Suprapubic skin (tissue), 4 donors: Measurements from ENCODE around the gene NTN1. TPM values are rescaled to one million over a fixed set of nuclear protein-coding genes. Genes with fewer than 3 reads are reported as not detected.

Source experiments
- DNase-seq, 2 donors: peaks; one replicate each; pipeline ENCODE4 v3.0.0-alpha.2; 2019; ENCODE audit warnings: low spot score in 2 of 2
- H3K27ac ChIP-seq: fragments of 200-600 bp; sonication (generic); one replicate; pipeline ENCODE4 v1.5.1; 2019
- H3K27me3 ChIP-seq: fragments of 200-600 bp; sonication (generic); one replicate; pipeline ENCODE4 v1.5.1; 2019
- H3K36me3 ChIP-seq: fragments of 200-600 bp; sonication (generic); one replicate; pipeline ENCODE4 v1.5.1; 2019
- H3K4me1 ChIP-seq: fragments of 200-600 bp; sonication (generic); one replicate; pipeline ENCODE4 v1.5.1; 2019
- H3K4me3 ChIP-seq: fragments of 200-600 bp; sonication (generic); one replicate; pipeline ENCODE4 v1.5.1; 2019; ENCODE audit warnings: mild to moderate bottlenecking
- H3K9me3 ChIP-seq: fragments of 200-600 bp; sonication (generic); one replicate; pipeline ENCODE4 v1.5.1; 2019
- EP300 ChIP-seq: sonication (generic); formaldehyde crosslinking; IDR thresholded peaks from one replicate; pipeline ENCODE4 v1.6.1; 2017; ENCODE audit warnings: antibody characterized with exemption
- POLR2A ChIP-seq, 2 donors: fragments of 450-650 bp; IDR thresholded peaks; one replicate each; pipeline ENCODE4 v1.6.1; 2017; ENCODE audit warnings: antibody characterized with exemption in 2 of 2, mild to moderate bottlenecking in 2 of 2, moderate library complexity in 2 of 2
- POLR2AphosphoS5 ChIP-seq, 3 donors: sonication (generic); formaldehyde crosslinking; IDR thresholded peaks; one replicate each; pipeline ENCODE4 v1.6.1; 2017; ENCODE audit warnings: antibody characterized with exemption in 3 of 3
- WGBS: methylation state at CpG from one replicate; pipeline ENCODE4 v1.1.5; 2018; 5-methylcytosine and 5-hydroxymethylcytosine counted together
- total RNA-seq, 4 donors: library from RNA; depleted of rRNA; stranded (reverse); fragments of >200 nt; gene quantifications; one replicate each; pipeline ENCODE4 v1.1.0, GENCODE V29; 2016
- TF ChIP-seq, protein P1 (sequence below), 2 donors: fragments of 200-600 bp in 1 of 2; fragments of 450-650 bp in 1 of 2; sonication (generic) in 1 of 2; IDR thresholded peaks; one replicate each; pipeline ENCODE4 v1.5.1; 2016 to 2019; ENCODE audit warnings: antibody characterized with exemption in 2 of 2, mild to moderate bottlenecking in 1 of 2, moderate library complexity in 1 of 2

Gene NTN1
- total RNA-seq, 4 donors from 2014 or later, result 2.4 to 5.9 (median 3.4) TPM

DNA sequence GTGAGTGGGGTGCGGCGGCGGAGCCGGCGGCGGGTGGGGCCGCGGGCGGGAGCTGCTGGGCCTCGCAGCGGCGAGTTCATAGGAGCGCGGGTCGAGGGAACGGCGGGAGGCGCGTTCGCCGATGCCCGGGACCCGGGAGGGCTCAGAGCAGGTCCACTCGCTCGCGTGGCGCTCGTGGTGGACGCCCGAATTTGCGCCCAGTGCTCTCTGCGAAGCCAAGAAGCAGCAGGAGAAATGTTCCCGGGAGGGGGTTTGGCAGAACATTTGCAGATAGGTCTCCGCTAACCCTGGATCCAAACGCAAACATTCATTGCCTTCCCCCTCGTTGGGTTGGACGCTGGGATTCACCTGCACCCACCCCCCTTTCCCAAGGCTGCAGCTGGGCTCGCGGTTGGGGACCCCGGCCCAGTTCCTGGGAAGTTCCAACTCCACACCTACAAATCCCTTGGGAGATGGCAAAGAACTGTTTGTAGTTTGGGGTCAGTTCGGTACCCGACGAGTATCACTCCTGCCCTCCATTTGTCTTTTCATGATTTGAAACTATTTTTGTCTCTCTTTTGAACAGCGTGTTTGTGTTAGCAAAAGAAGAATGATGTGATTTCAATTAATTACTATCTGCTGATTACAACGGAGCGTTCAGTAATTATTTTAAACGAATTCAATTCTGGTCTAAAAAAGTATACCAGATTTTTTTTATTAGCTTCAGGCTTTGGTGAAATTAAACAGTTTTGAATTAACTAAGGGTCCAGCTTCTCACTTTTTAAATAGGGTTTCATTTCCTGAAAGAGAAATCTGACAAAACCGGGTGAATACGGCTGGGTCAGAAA is 2.3 kb downstream of the NTN1 start:
- Histone ChIP-seq H3K36me3 (no peaks in the 10 kb centered on the region), H3K4me1 (peaks cover 30% of the 10 kb centered on the region), H3K4me3 (peak overlapping the region; percentile 66), H3K27ac (peak overlapping the region; percentile 61), H3K9me3 (no peaks in the 10 kb centered on the region), H3K27me3 (peaks cover 43% of the 10 kb centered on the region)
- DNase-seq, result no peak
- WGBS, result 42% methylated on average over 22 of the region's 49 CpGs
- TF ChIP-seq, protein P1, sequence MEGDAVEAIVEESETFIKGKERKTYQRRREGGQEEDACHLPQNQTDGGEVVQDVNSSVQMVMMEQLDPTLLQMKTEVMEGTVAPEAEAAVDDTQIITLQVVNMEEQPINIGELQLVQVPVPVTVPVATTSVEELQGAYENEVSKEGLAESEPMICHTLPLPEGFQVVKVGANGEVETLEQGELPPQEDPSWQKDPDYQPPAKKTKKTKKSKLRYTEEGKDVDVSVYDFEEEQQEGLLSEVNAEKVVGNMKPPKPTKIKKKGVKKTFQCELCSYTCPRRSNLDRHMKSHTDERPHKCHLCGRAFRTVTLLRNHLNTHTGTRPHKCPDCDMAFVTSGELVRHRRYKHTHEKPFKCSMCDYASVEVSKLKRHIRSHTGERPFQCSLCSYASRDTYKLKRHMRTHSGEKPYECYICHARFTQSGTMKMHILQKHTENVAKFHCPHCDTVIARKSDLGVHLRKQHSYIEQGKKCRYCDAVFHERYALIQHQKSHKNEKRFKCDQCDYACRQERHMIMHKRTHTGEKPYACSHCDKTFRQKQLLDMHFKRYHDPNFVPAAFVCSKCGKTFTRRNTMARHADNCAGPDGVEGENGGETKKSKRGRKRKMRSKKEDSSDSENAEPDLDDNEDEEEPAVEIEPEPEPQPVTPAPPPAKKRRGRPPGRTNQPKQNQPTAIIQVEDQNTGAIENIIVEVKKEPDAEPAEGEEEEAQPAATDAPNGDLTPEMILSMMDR (IDR thresholded peaks at IDR 0.05), result no peak
- TF ChIP-seq POLR2A (IDR thresholded peaks at IDR 0.05) (no peak), EP300 (no peak), POLR2AphosphoS5 (IDR thresholded peaks at IDR 0.05) (no peak)

DNA sequence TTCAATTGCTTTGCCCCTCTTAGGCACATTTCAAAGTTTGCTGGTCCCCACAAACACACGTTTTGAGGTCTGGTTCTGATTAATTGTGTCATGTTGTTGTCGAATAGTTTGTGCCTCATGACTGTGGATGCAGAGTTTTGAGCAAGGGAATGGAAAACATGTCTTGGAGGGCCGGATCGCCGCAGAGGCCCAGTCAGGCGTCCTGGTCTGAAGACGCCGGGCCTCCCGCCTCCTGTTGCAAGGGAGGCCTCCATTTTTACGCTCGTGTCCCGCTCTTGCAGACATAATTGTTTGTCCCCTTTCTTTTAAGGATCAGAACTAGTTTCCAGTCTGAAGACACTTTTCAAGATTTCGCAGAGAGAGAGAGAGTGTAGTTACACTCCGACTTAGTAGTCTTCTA is 3.2 kb downstream of the NTN1 start:
- Histone ChIP-seq H3K4me3 (no peak overlapping the region), H3K4me1 (peaks cover 30% of the 10 kb centered on the region)
- no peak for TF ChIP-seq POLR2A (IDR thresholded peaks at IDR 0.05)

DNA sequence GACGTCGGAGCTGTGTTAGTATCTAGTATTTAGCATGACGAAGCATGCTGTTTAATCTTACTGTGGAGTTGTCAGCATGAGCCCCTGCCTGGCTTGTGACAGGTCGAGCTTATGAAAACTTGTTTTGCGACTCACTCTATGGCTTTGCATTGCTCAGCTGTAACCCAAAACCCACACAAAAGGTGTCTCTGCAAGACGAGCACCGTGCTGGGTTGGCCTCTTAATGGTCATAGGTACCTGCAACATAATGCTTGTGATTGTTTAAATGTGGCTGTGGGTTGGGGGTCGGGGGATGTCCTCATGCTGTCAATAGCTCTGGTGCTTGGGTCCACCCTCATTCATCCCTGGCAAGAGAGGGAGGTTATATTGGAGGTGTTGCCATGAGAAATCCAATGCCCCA is 5.4 kb downstream of the NTN1 start:
- no peak for DNase-seq
- Histone ChIP-seq H3K36me3 (no peaks in the 10 kb centered on the region), H3K27ac (no peak overlapping the region), H3K4me1 (peaks cover 21% of the 10 kb centered on the region), H3K4me3 (no peak overlapping the region), H3K9me3 (no peaks in the 10 kb centered on the region), H3K27me3 (peaks cover 32% of the 10 kb centered on the region)
- WGBS, result 80% methylated on average over 8 of the region's 8 CpGs
- TF ChIP-seq EP300, result no peak
- TF ChIP-seq, protein P1 (IDR thresholded peaks at IDR 0.05), result no peak
- TF ChIP-seq POLR2A (IDR thresholded peaks at IDR 0.05), result no peak
- no peak for TF ChIP-seq POLR2AphosphoS5 (IDR thresholded peaks at IDR 0.05)

More for the DNA sequence above, 3.2 kb downstream of the NTN1 start:
- Histone ChIP-seq H3K27ac (peak overlapping the region; percentile 36), H3K9me3 (no peaks in the 10 kb centered on the region), H3K27me3 (peaks cover 43% of the 10 kb centered on the region), H3K36me3 (no peaks in the 10 kb centered on the region)
- WGBS, result 76% methylated on average over 14 of the region's 14 CpGs
- no peak for DNase-seq

DNA sequence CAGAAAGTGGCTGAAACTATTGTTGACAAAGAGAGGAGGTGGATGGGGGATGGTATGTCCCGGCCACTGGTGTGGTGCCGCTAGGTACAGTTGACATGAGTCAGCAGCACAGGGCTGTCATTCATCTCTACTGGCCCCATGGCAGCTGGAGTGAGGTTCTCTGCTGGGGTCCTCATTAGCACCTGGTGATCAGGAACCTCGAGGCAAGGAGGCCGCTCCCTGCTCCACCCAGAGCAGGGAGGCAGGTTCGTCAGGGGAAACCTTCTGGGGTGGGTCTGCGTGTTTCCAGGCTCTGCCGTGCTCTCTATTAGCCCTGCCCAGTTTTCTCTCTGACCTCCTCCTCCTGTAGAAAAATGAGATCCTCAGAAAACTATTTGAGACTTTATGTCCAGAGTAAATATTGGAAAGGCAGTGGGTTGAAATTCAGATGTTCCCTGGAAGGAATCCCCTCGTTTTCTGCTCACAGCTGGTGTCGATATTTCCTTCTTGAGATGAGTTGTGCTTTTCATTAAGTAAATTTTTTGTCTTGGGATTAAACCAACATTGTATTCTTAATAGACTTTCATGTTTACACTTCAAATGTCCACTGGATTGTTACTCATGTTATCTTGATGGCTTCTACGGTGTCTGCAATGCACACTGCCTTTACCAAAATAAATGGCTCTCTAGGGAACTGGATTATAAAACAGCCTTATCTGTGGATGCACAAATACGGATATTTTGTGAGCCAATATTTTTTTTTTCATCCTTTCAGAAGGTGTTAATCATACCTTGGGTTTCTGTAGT is 7.1 kb downstream of the NTN1 start:
- Histone ChIP-seq H3K4me3 (no peak overlapping the region), H3K27ac (peak overlapping the region; percentile 39), H3K27me3 (peaks cover 15% of the 10 kb centered on the region), H3K36me3 (no peaks in the 10 kb centered on the region), H3K4me1 (peaks cover 4% of the 10 kb centered on the region), H3K9me3 (no peaks in the 10 kb centered on the region)
- WGBS, result 55% methylated on average over 11 of the region's 11 CpGs
- DNase-seq, result no peak
- TF ChIP-seq POLR2AphosphoS5 (IDR thresholded peaks at IDR 0.05), result no peak

DNA sequence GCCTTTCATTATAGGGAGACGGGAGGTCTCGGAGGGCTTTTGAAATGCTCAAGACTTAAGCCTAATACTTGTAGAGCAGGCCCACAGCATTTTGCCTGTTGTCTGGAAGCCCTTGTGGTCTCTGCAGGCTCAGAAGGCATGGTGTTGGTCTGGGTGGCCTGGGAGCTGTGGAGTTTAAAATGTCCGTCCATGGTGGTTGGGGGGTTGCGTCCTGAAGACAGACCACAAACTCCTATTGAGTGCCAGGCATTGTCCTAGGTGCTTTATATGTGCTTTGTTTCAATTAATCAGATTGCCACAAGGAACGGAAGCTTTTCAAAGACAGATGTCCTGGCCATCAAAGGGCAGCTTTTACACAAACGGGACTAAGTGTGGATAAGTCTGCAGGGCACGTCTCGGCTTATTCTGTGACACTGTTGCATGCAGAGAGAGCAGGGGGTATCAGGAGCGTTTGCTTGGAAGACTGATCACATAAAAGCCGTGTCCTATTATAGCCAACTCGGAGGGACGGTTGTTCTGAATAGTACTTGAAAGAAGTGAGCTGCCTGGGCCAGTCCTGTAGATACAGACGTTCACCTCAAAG is 7.8 kb downstream of the NTN1 start:
- Histone ChIP-seq H3K4me1 (no peaks in the 10 kb centered on the region), H3K9me3 (no peaks in the 10 kb centered on the region), H3K36me3 (no peaks in the 10 kb centered on the region), H3K4me3 (no peak overlapping the region), H3K27me3 (peaks cover 9% of the 10 kb centered on the region), H3K27ac (no peak overlapping the region)
- 91% methylated on average over 13 of the region's 13 CpGs for WGBS
- TF ChIP-seq EP300 (no peak), POLR2A (IDR thresholded peaks at IDR 0.05) (no peak), POLR2AphosphoS5 (IDR thresholded peaks at IDR 0.05) (no peak)
- TF ChIP-seq, protein P1 (IDR thresholded peaks at IDR 0.05), result no peak
- DNase-seq, result no peak

DNA sequence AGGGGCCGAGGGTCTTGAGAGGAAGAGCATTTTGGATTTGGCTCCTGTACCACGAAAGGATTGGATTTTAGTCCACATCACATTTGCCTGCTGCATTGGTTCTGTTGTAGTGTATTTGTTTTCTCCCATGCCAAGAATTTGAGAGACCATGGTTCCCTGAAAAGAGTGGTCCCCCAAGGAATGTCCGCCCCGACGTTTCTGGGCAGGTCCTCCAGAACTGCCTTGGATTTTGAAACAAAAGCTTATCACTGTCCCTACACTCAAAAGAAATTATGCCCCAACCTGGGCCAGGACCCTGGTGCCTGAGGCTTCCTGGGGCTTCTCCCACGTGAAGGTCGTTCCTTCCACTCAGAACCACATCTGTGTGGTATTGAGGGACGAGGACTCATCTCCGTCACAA is 10.8 kb downstream of the NTN1 start:
- Histone ChIP-seq H3K36me3 (no peaks in the 10 kb centered on the region), H3K27ac (no peak overlapping the region), H3K9me3 (no peaks in the 10 kb centered on the region), H3K4me3 (no peak overlapping the region), H3K4me1 (no peaks in the 10 kb centered on the region), H3K27me3 (no peaks in the 10 kb centered on the region)
- no peak for TF ChIP-seq POLR2AphosphoS5 (IDR thresholded peaks at IDR 0.05)
- TF ChIP-seq, protein P1 (IDR thresholded peaks at IDR 0.05), result no peak
- no peak for TF ChIP-seq POLR2A (IDR thresholded peaks at IDR 0.05)
- no peak for TF ChIP-seq EP300
- 86% methylated on average over 6 of the region's 9 CpGs for WGBS
- no peak for DNase-seq
